Endothelial cell of umbilical vein (primary cell): Measurements from ENCODE around the gene SLC8A2. TPM values are rescaled to one million over a fixed set of nuclear protein-coding genes. Genes with fewer than 3 reads are reported as not detected.

Experiments
- BruUV-seq: library from RNA; stranded (reverse); fragments of 400-500 nt; replicated peaks from 2 replicates; lab custom pipeline; 2021; lab: Mats Ljungman, UMichigan
- CTCF ChIA-PET: fragments of 300-600, 350-600 bp; sonication (Branson Sonifier 250); formaldehyde crosslinking; loops from one replicate; lab custom pipeline; 2021; ENCODE audit warnings: antibody characterized with exemption, inconsistent platforms; lab: Charles Lee
- POLR2A ChIA-PET: fragments of 300-600, 350-600 bp; sonication (Branson Sonifier 250); formaldehyde crosslinking; loops from one replicate; lab custom pipeline; 2021; ENCODE audit warnings: antibody characterized with exemption, inconsistent platforms; lab: Charles Lee
- DNase-seq: peaks from one replicate; pipeline ENCODE4 v3.0.0-alpha.2; 2011; ENCODE audit warnings: low read depth, low spot score
- FAIRE-seq: peaks from 2 replicates; lab custom pipeline; 2011; peaks lifted over from hg19 to GRCh38; lab: Jason Lieb, UNC
- H2AFZ ChIP-seq: 2 replicates; pipeline ENCODE4 v1.6.0; 2012; ENCODE audit warnings: low read depth, low read length, control low read depth, inconsistent platforms
- H3K27ac ChIP-seq: 2 replicates; pipeline ENCODE4 v1.5.1; 2011; ENCODE audit warnings: low read depth, mild to moderate bottlenecking, control low read depth, low read length, moderate library complexity; ENCODE audit not compliant: insufficient read depth
- H3K27me3 ChIP-seq, 2 experiments: 2 replicates each; pipeline versions ENCODE4 v1.6.0 to v1.6.1; 2011; ENCODE audit warnings: low read length in 2 of 2, mixed read lengths in 1 of 2; ENCODE audit not compliant: control insufficient read depth in 2 of 2, insufficient read depth in 2 of 2
- H3K36me3 ChIP-seq, 2 experiments: 2 replicates in 1 of 2; 3 replicates in 1 of 2; pipeline ENCODE4 v1.5.1; 2011; ENCODE audit warnings: low read length in 2 of 2, mild to moderate bottlenecking in 1 of 2, moderate library complexity in 1 of 2; ENCODE audit not compliant: control insufficient read depth in 2 of 2, insufficient read depth in 2 of 2; ENCODE audit errors: extremely low read depth in 1 of 2
- H3K4me1 ChIP-seq: 3 replicates; pipeline ENCODE4 v1.5.1; 2011; ENCODE audit warnings: mild to moderate bottlenecking, low read length; ENCODE audit not compliant: control insufficient read depth, insufficient read depth; ENCODE audit errors: extremely low read depth
- H3K4me2 ChIP-seq: 2 replicates; pipeline ENCODE4 v1.6.1; 2011; ENCODE audit warnings: low read length, control low read depth, mixed read lengths; ENCODE audit not compliant: insufficient read depth
- H3K4me3 ChIP-seq, 3 experiments: fragments of 200-600 bp in 1 of 3; sonication (generic), shearing (Covaris generic) in 1 of 3; replicated peaks in 1 of 3; 2 replicates each; pipeline ENCODE4 v1.5.1; 2011 to 2016; ENCODE audit warnings: control low read depth in 3 of 3, low read length in 3 of 3, mild to moderate bottlenecking in 2 of 3, inconsistent platforms in 1 of 3, low read depth in 1 of 3, moderate library complexity in 1 of 3; ENCODE audit not compliant: insufficient read depth in 1 of 3
- H3K79me2 ChIP-seq: 2 replicates; pipeline ENCODE4 v1.6.0; 2012; ENCODE audit warnings: low read length, inconsistent platforms; ENCODE audit not compliant: control insufficient read depth, insufficient read depth
- H3K9ac ChIP-seq: replicated peaks from 2 replicates; pipeline ENCODE3; 2011; ENCODE audit warnings: low read length, control low read depth; ENCODE audit not compliant: insufficient read depth; ENCODE audit errors: extremely low read depth
- H3K9me1 ChIP-seq: replicated peaks from 3 replicates; pipeline ENCODE4 v1.6.0; 2011; ENCODE audit warnings: mild to moderate bottlenecking, low read length; ENCODE audit not compliant: control insufficient read depth, insufficient read depth; ENCODE audit errors: extremely low read depth
- H3K9me3 ChIP-seq: replicated peaks from 2 replicates; pipeline ENCODE4 v1.5.1; 2012; ENCODE audit warnings: low read length, inconsistent platforms; ENCODE audit not compliant: control insufficient read depth, insufficient read depth
- H4K20me1 ChIP-seq: replicated peaks from 2 replicates; pipeline ENCODE3; 2011; ENCODE audit warnings: mild to moderate bottlenecking, low read length; ENCODE audit not compliant: control insufficient read depth, insufficient read depth; ENCODE audit errors: extremely low read depth
- EZH2 ChIP-seq: IDR thresholded peaks from 2 replicates; pipeline ENCODE4 v1.6.1; 2012; ENCODE audit warnings: borderline replicate concordance, low read depth, mild to moderate bottlenecking, moderate library complexity, low read length, inconsistent platforms; ENCODE audit not compliant: severe bottlenecking
- FOS ChIP-seq: IDR thresholded peaks from 2 replicates; pipeline ENCODE4 v1.6.1; 2011; ENCODE audit warnings: mild to moderate bottlenecking, low read length, moderate library complexity, borderline replicate concordance; ENCODE audit not compliant: insufficient read depth
- GATA2 ChIP-seq: IDR thresholded peaks from 2 replicates; pipeline ENCODE4 v1.7.0; 2011; ENCODE audit warnings: low read depth, mild to moderate bottlenecking, moderate library complexity, mixed read lengths, low read length; ENCODE audit not compliant: insufficient read length, insufficient read depth
- JUN ChIP-seq: IDR thresholded peaks from 2 replicates; pipeline ENCODE4 v1.6.1; 2011; ENCODE audit warnings: borderline replicate concordance, low read depth; ENCODE audit not compliant: insufficient read length, insufficient read depth
- MAX ChIP-seq: IDR thresholded peaks from 2 replicates; pipeline ENCODE4 v1.6.1; 2011; ENCODE audit not compliant: insufficient read depth, insufficient read length
- MYC ChIP-seq: IDR thresholded peaks from one replicate; pipeline ENCODE4 v1.6.1; 2011; ENCODE audit warnings: mild to moderate bottlenecking, low read depth, low read length
- POLR2A ChIP-seq: IDR thresholded peaks from 2 replicates; pipeline ENCODE4 v1.6.1; 2012; ENCODE audit warnings: low read depth, mild to moderate bottlenecking, control low read depth, low read length
- POLR2AphosphoS5 ChIP-seq: IDR thresholded peaks from 2 replicates; pipeline ENCODE4 v1.6.1; 2012; ENCODE audit warnings: low read depth, mild to moderate bottlenecking, control low read depth, low read length, moderate library complexity; ENCODE audit not compliant: insufficient read depth
- dilution Hi-C: fragments of 300-500 bp; cut with MboI; formaldehyde crosslinking; loops from one replicate; pipeline ENCODE4 v1.15.0; 2019; ENCODE audit warnings: low sequenced_read_pairs; ENCODE audit not compliant: extremely low pct_ligation_motif_present
- intact Hi-C: fragments of 100-400 bp; cut with micrococcal nuclease; formaldehyde crosslinking; loops from one replicate; pipeline ENCODE4 v1.10.0; 2022
- polyA plus RNA-seq, 4 experiments: library from polyadenylated mRNA; depleted of rRNA in 3 of 4; stranded (reverse) in 3 of 4; unstranded in 1 of 4; fragments of >200 nt; gene quantifications; 2 replicates each; pipeline versions ENCODE4 v1.2.1 to v1.2.3, GENCODE V29; 2011 to 2012; ENCODE audit warnings: missing spikeins in 1 of 4
- total RNA-seq: library from RNA; stranded (reverse); gene quantifications from 2 replicates; pipeline ENCODE4 v1.2.3, GENCODE V29; 2021
- TF ChIP-seq, protein P1 (sequence below), 2 donors: IDR thresholded peaks; 1 replicate in 1 of 2; 2 replicates in 1 of 2; pipeline ENCODE4 v1.5.1; 2011; ENCODE audit warnings: low read length in 2 of 2, mild to moderate bottlenecking in 2 of 2, moderate library complexity in 2 of 2, control low read depth in 1 of 2, inconsistent platforms in 1 of 2, low read depth in 1 of 2; ENCODE audit not compliant: insufficient read depth in 1 of 2; ENCODE audit errors: extremely low read depth in 1 of 2

The SLC8A2 gene
- total and polyA plus RNA-seq, 2 donors (not counting 3 experiments of a cell fraction or from before 2014, with no cell fraction given) = not detected

DNA sequence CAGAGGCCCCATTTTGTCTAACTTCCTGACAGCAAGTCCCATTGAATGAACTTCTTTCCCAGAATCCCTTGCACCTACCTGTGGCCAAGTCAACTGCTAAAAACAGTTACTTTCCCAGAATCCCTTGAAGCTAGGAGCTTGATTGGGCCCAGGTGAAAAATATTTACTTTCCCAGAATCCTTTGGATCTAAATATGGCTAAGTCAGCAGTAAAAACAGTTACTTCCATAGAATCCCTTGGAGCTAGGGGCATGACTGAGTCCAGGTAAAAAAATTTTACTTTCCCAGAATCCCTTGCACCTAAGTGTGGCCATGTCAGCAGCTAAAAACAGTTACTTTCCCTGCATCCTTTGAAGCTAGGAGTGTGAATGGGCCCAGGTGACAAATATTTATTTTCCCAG is 39.2 kb downstream of the SLC8A2 start:
- intact Hi-C loops (no loop called here), dilution Hi-C loops (no loop called here)
- H3K4me1 ChIP-seq = peaks cover 8% of the 10 kb centered on the region
- H3K9me3 ChIP-seq = no peaks in the 10 kb centered on the region
- ChIA-PET POLR2A (no interaction called here), CTCF (interaction anchor here (0.8 to 10.7 kb wide), 7 partner anchors 8 to 280 kb away, joined by 3 to 454 read pairs (median 3); partner anchors contain the start of genes EHD2 and KPTN)
- no peaks in the 10 kb centered on the region for H3K9me1 ChIP-seq
- H3K4me2 ChIP-seq = no peak overlapping the region
- no peak overlapping the region for H2AFZ ChIP-seq
- H3K27me3 ChIP-seq = peaks cover 4 to 6% of the 10 kb centered on the region in 2 experiments
- no TSS peak for BruUV-seq
- no peaks in the 10 kb centered on the region for H4K20me1 ChIP-seq
- H3K36me3 ChIP-seq = no peaks in the 10 kb centered on the region
- H3K27ac ChIP-seq = no peak overlapping the region
- no peak overlapping the region for H3K4me3 ChIP-seq
- TF ChIP-seq POLR2A (no peak), POLR2AphosphoS5 (no peak), MAX (no peak)
- no peak for DNase-seq
- H3K9ac ChIP-seq = no peak overlapping the region
- no peaks in the 10 kb centered on the region for H3K79me2 ChIP-seq
- no peak for FAIRE-seq

GRCh38 chr19:47432091-47432490 is 39.6 kb downstream of the SLC8A2 start:
- Histone ChIP-seq H3K9me1 (no peaks in the 10 kb centered on the region), H2AFZ (no peak overlapping the region), H3K27ac (no peak overlapping the region), H3K9me3 (no peaks in the 10 kb centered on the region), H3K27me3 (peaks cover 4 to 6% of the 10 kb centered on the region in 2 experiments), H3K9ac (no peak overlapping the region), H3K4me2 (no peak overlapping the region), H3K4me1 (peaks cover 8% of the 10 kb centered on the region), H3K36me3 (no peaks in the 10 kb centered on the region), H4K20me1 (no peaks in the 10 kb centered on the region), H3K79me2 (no peaks in the 10 kb centered on the region), H3K4me3 (no peak overlapping the region)
- DNase-seq = no peak
- dilution Hi-C loops = no loop called here
- no TSS peak for BruUV-seq
- intact Hi-C loops = no loop called here
- TF ChIP-seq EZH2 (no peak), MYC (no peak), JUN (no peak), GATA2 (no peak), MAX (no peak), FOS (no peak), POLR2A (no peak)
- TF ChIP-seq, protein P1, sequence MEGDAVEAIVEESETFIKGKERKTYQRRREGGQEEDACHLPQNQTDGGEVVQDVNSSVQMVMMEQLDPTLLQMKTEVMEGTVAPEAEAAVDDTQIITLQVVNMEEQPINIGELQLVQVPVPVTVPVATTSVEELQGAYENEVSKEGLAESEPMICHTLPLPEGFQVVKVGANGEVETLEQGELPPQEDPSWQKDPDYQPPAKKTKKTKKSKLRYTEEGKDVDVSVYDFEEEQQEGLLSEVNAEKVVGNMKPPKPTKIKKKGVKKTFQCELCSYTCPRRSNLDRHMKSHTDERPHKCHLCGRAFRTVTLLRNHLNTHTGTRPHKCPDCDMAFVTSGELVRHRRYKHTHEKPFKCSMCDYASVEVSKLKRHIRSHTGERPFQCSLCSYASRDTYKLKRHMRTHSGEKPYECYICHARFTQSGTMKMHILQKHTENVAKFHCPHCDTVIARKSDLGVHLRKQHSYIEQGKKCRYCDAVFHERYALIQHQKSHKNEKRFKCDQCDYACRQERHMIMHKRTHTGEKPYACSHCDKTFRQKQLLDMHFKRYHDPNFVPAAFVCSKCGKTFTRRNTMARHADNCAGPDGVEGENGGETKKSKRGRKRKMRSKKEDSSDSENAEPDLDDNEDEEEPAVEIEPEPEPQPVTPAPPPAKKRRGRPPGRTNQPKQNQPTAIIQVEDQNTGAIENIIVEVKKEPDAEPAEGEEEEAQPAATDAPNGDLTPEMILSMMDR (IDR thresholded peaks at IDR 0.05; ENCODE audit: extremely low read depth in 1 of 2, insufficient read depth in 1 of 2, low read depth in 1 of 2, low read length in 2 of 2) = no peak
- ChIA-PET CTCF (interaction anchor here (0.8 to 10.7 kb wide), 4 partner anchors 9 to 281 kb away, joined by 3 to 454 read pairs (median 68); partner anchors contain the start of gene EHD2), POLR2A (no interaction called here)
- FAIRE-seq = no peak
